ENCODE measurements around the gene GRM7. TPM values are rescaled to one million over a fixed set of nuclear protein-coding genes. Genes with fewer than 3 reads are reported as not detected.

Gene GRM7
- total and polyA plus RNA-seq, 9 of the 15 experiments (the other 6 are each of a cell fraction or from before 2014, with no cell fraction given) = not detected

GRCh38 chr3:7489417-7489816, 628.5 kb downstream of the GRM7 start:
- DNase-seq (ENCODE audit: extremely low read depth in 1 of 4, low spot score in 3 of 4) = no peak
- no peak for ATAC-seq
- H3K4me3 ChIP-seq = no peak overlapping the region

More at GRCh38 chr3:7489417-7489816, 628.5 kb downstream of the GRM7 start:
- Histone ChIP-seq H3K36me3 (ENCODE audit: control insufficient read depth, insufficient read depth, low read length) (no peaks in the 10 kb centered on the region), H3K79me2 (ENCODE audit: control insufficient read depth, insufficient read depth, low read length) (no peaks in the 10 kb centered on the region), H3K27me3 (ENCODE audit: control insufficient read depth in 2 of 2, insufficient read depth in 2 of 2, low read length in 2 of 2) (no peaks in the 10 kb centered on the region), H3K9me3 (replicated peaks; ENCODE audit: control insufficient read depth, insufficient read depth, low read depth, low read length) (peaks cover 2% of the 10 kb centered on the region; the same call in 1 of the 2 replicates), H4K20me1 (replicated peaks; ENCODE audit: control insufficient read depth, insufficient read depth, low read length) (no peaks in the 10 kb centered on the region), H3K4me2 (ENCODE audit: insufficient read depth, low read length) (no peak overlapping the region), H3K27ac (ENCODE audit: extremely low read depth, low read depth, low read length) (no peak overlapping the region), H3K9me1 (ENCODE audit: control insufficient read depth, insufficient read depth, low read length) (no peaks in the 10 kb centered on the region), H3K9ac (ENCODE audit: insufficient read depth in 1 of 2, low read depth in 2 of 2, low read length in 2 of 2) (no peak overlapping the region), H3K4me1 (replicated peaks in 1 of 2; ENCODE audit: control insufficient read depth in 2 of 2, insufficient read depth in 2 of 2, low read length in 2 of 2) (no peaks in the 10 kb centered on the region), H2AFZ (ENCODE audit: low read depth, low read length) (no peak overlapping the region)
- 5% methylated on average over 2 of the region's 2 CpGs for WGBS (ENCODE audit: insufficient coverage, low coverage, missing lambda C conversion rate)
- POLR2A ChIA-PET = no interaction called here
- CTCF ChIA-PET (ENCODE audit: low intra/inter-chr PET ratio) = no interaction called here
- intact Hi-C loops (cut with micrococcal nuclease) (no loop called here), in situ Hi-C loops (cut with MboI) (no loop called here)
- BruUV-seq (replicated peaks) = no TSS peak
- no peak for FAIRE-seq
- TF ChIP-seq MAFK (IDR thresholded peaks at IDR 0.05; ENCODE audit: low read length) (peak; percentile 20; the same call in 1 of the 2 replicates), MAFG (tag; conservative IDR thresholded peaks at IDR 0.05) (peak; percentile 62), ELK1 (CRISPR knock-in tag; IDR thresholded peaks at IDR 0.05) (no peak), NFE2L1 (tag; IDR thresholded peaks at IDR 0.05; ENCODE audit: borderline replicate concordance, low read depth) (peak; percentile 66; the same call in 1 of the 2 replicates), ELF4 (CRISPR knock-in tag; IDR thresholded peaks at IDR 0.05) (no peak), E2F8 (IDR thresholded peaks at IDR 0.05; ENCODE audit: low read depth, partially characterized antibody) (no peak), CCAR2 (IDR thresholded peaks at IDR 0.05; ENCODE audit: low read depth, low read length) (no peak), MAFF (IDR thresholded peaks at IDR 0.05; ENCODE audit: low read length) (peak; percentile 26; the same call in 1 of the 2 replicates), U2AF2 (optimal IDR thresholded peaks at IDR 0.05; ENCODE audit: low read depth, low read length) (no peak), MECOM (CRISPR knock-in tag; IDR thresholded peaks at IDR 0.05) (no peak), ZNF316 (IDR thresholded peaks at IDR 0.05) (peak; percentile 73), HSF4 (CRISPR knock-in tag; IDR thresholded peaks at IDR 0.05; ENCODE audit: borderline replicate concordance) (no peak), SOX6 (IDR thresholded peaks at IDR 0.05) (no peak)

All from K562 (cell line).